Liver (tissue), 9 donors: ENCODE results near the gene ABAT. TPM values are rescaled to one million over a fixed set of nuclear protein-coding genes. Genes with fewer than 3 reads are reported as not detected.

Experiments
- DNase-seq: peaks from one replicate; pipeline ENCODE4 v3.0.0-alpha.2; 2017; ENCODE audit warnings: low spot score
- H3K27ac ChIP-seq, 2 donors: one replicate each; pipeline ENCODE4 v1.7.0; 2013; ENCODE audit warnings: inconsistent platforms in 2 of 2, low read length in 2 of 2, control low read depth in 1 of 2, low read depth in 1 of 2, mild to moderate bottlenecking in 1 of 2
- H3K27me3 ChIP-seq, 4 donors: one replicate each; pipeline versions ENCODE4 v1.6.1 to v1.7.0; 2013; ENCODE audit warnings: low read length in 3 of 4, inconsistent platforms in 1 of 4, mild to moderate bottlenecking in 1 of 4, moderate library complexity in 1 of 4; ENCODE audit not compliant: control insufficient read depth in 4 of 4, insufficient read depth in 4 of 4
- H3K36me3 ChIP-seq, 4 donors: one replicate each; pipeline versions ENCODE4 v1.6.1 to v1.7.0; 2013; ENCODE audit warnings: low read length in 3 of 4, mild to moderate bottlenecking in 3 of 4, low read depth in 1 of 4, moderate library complexity in 1 of 4; ENCODE audit not compliant: control insufficient read depth in 4 of 4, insufficient read depth in 3 of 4
- H3K4me1 ChIP-seq, 4 donors: one replicate each; pipeline versions ENCODE4 v1.6.1 to v1.7.0; 2013; ENCODE audit warnings: low read length in 3 of 4, mild to moderate bottlenecking in 3 of 4, moderate library complexity in 1 of 4; ENCODE audit not compliant: control insufficient read depth in 4 of 4, insufficient read depth in 4 of 4
- H3K4me3 ChIP-seq, 3 donors: one replicate each; pipeline versions ENCODE4 v1.6.1 to v1.7.0; 2013; ENCODE audit warnings: low read length in 3 of 3, control low read depth in 1 of 3, low read depth in 1 of 3, mild to moderate bottlenecking in 1 of 3
- H3K9ac ChIP-seq, 2 donors: one replicate each; pipeline ENCODE4 v1.7.0; 2013; ENCODE audit warnings: low read length in 2 of 2, mild to moderate bottlenecking in 2 of 2, moderate library complexity in 2 of 2, control low read depth in 1 of 2, low read depth in 1 of 2
- H3K9me3 ChIP-seq, 4 donors: one replicate each; pipeline versions ENCODE4 v1.6.1 to v1.7.0; 2013; ENCODE audit warnings: low read length in 3 of 4; ENCODE audit not compliant: control insufficient read depth in 4 of 4
- EGR1 ChIP-seq, 2 donors: IDR thresholded peaks; 2 replicates each; pipeline ENCODE4 v1.6.1; 2016 to 2018; ENCODE audit warnings: antibody characterized with exemption in 2 of 2, low read depth in 2 of 2
- FOXA1 ChIP-seq: IDR thresholded peaks from 2 replicates; pipeline ENCODE4 v1.6.1; 2016; ENCODE audit warnings: antibody characterized with exemption
- FOXA2 ChIP-seq: IDR thresholded peaks from 2 replicates; pipeline ENCODE4 v1.6.1; 2016; ENCODE audit warnings: antibody characterized with exemption
- GABPA ChIP-seq, 2 donors: IDR thresholded peaks in 1 of 2; conservative IDR thresholded peaks in 1 of 2; 2 replicates each; pipeline ENCODE4 v1.6.1; 2016; ENCODE audit warnings: antibody characterized with exemption in 2 of 2, mild to moderate bottlenecking in 1 of 2, moderate library complexity in 1 of 2
- HNF4A ChIP-seq, 2 donors: conservative IDR thresholded peaks; 2 replicates each; pipeline ENCODE4 v1.6.1; 2016; ENCODE audit warnings: antibody characterized with exemption in 2 of 2, mild to moderate bottlenecking in 2 of 2
- HNF4G ChIP-seq: IDR thresholded peaks from 2 replicates; pipeline ENCODE4 v1.6.1; 2016; ENCODE audit warnings: antibody characterized with exemption
- JUND ChIP-seq, 2 donors: IDR thresholded peaks; 2 replicates each; pipeline ENCODE4 v1.6.1; 2016; ENCODE audit warnings: antibody characterized with exemption in 2 of 2
- NR2F2 ChIP-seq: IDR thresholded peaks from 2 replicates; pipeline ENCODE4 v1.6.1; 2016; ENCODE audit warnings: antibody characterized with exemption
- RAD21 ChIP-seq, 2 donors: IDR thresholded peaks; 2 replicates each; pipeline ENCODE4 v1.6.1; 2016; ENCODE audit warnings: antibody characterized with exemption in 2 of 2, mild to moderate bottlenecking in 2 of 2
- RXRA ChIP-seq, 2 donors: IDR thresholded peaks; 2 replicates each; pipeline ENCODE4 v1.6.1; 2017 to 2018; ENCODE audit warnings: antibody characterized with exemption in 2 of 2, mild to moderate bottlenecking in 1 of 2
- TAF1 ChIP-seq: conservative IDR thresholded peaks from 2 replicates; pipeline ENCODE4 v1.6.1; 2016; ENCODE audit warnings: antibody characterized with exemption, mild to moderate bottlenecking
- YY1 ChIP-seq: IDR thresholded peaks from 2 replicates; pipeline ENCODE4 v1.6.1; 2016; ENCODE audit warnings: antibody characterized with exemption, mild to moderate bottlenecking
- WGBS: extraction: QIAGEN DNeasy Blood & Tissue Kit; methylation state at CpG from one replicate; pipeline ENCODE4 v1.1.7; 2013; 5-methylcytosine and 5-hydroxymethylcytosine counted together
- polyA plus RNA-seq, 2 donors: library from polyadenylated mRNA; stranded (reverse) in 1 of 2; unstranded in 1 of 2; fragments of 200-250 nt in 1 of 2; fragments of >200 nt in 1 of 2; fragmentation: Nextera tagmentation in 1 of 2; extraction: Ambion mirVana in 1 of 2; gene quantifications; one replicate each; pipeline versions ENCODE4 v1.2.1 to v1.2.3, GENCODE V29; 2013 to 2015
- total RNA-seq, 2 donors: library from RNA; depleted of rRNA; stranded (reverse); fragments of >200 nt; gene quantifications; one replicate each; pipeline ENCODE4 v1.2.3, GENCODE V29; 2014
- TF ChIP-seq, protein P1 (sequence below): IDR thresholded peaks from 2 replicates; pipeline ENCODE4 v1.6.1; 2016; ENCODE audit warnings: antibody characterized with exemption
- TF ChIP-seq, protein P2 (sequence below): IDR thresholded peaks from 2 replicates; pipeline ENCODE4 v1.6.1; 2016; ENCODE audit warnings: antibody characterized with exemption, mild to moderate bottlenecking
- TF ChIP-seq, protein P3 (sequence below): IDR thresholded peaks from 2 replicates; pipeline ENCODE4 v1.6.1; 2016; ENCODE audit warnings: antibody characterized with exemption
- TF ChIP-seq, protein P4 (sequence below): IDR thresholded peaks from 2 replicates; pipeline ENCODE4 v1.6.1; 2016; ENCODE audit warnings: antibody characterized with exemption
- TF ChIP-seq, protein P5 (sequence below): fragments of 150-350 bp; IDR thresholded peaks from 2 replicates; pipeline ENCODE4 v1.5.1; 2017; ENCODE audit warnings: improper control_type of control experiment, low read depth, low read length; ENCODE audit not compliant: missing input control
- donor health status: healthy.
- donor health status: healthy.
- donor health status: healthy.
- donor health status: healthy.
- donor health status: healthy.

ABAT gene
- total and polyA plus RNA-seq, 4 donors = 52.4 to 205 (median 141) TPM

DNA sequence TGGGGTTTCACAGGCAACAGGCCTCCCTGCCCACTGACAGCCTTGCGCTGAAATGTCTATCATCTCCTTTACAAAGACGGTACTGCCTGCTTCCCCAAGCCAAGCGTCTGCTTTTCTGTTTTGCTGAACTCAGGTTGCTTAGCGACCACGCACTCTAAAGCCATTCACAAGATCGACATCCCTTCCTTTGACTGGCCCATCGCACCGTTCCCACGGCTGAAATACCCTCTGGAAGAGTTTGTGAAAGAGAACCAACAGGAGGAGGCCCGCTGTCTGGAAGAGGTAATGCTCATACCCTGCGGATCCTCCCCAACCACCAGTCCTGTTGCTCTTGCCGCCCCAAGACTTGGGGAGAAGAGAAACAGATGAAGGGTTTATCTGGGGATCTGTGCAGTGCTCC, 94.3 kb downstream of the ABAT start:
- no peaks in the 10 kb centered on the region for H3K27me3 ChIP-seq
- no peaks in the 10 kb centered on the region for H3K9me3 ChIP-seq
- no peak overlapping the region for H3K4me3 ChIP-seq
- no peaks in the 10 kb centered on the region for H3K4me1 ChIP-seq
- H3K9ac ChIP-seq = no peak overlapping the region
- no peak for DNase-seq
- WGBS = 92% methylated on average over 12 of the region's 12 CpGs
- TF ChIP-seq, protein P1, sequence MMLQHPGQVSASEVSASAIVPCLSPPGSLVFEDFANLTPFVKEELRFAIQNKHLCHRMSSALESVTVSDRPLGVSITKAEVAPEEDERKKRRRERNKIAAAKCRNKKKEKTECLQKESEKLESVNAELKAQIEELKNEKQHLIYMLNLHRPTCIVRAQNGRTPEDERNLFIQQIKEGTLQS = no peak
- TF ChIP-seq TAF1 (no peak), NR2F2 (no peak), RAD21 (IDR thresholded peaks at IDR 0.05) (no peak), HNF4A (conservative IDR thresholded peaks at IDR 0.05) (no peak), RXRA (IDR thresholded peaks at IDR 0.05) (no peak), GABPA (IDR thresholded peaks at IDR 0.05 in 1 of 2, conservative IDR thresholded peaks at IDR 0.05 in 1 of 2) (no peak), EGR1 (IDR thresholded peaks at IDR 0.05; ENCODE audit: low read depth in 2 of 2) (no peak), FOXA1 (no peak), YY1 (no peak), FOXA2 (no peak), JUND (IDR thresholded peaks at IDR 0.05) (no peak)
- TF ChIP-seq, protein P2, sequence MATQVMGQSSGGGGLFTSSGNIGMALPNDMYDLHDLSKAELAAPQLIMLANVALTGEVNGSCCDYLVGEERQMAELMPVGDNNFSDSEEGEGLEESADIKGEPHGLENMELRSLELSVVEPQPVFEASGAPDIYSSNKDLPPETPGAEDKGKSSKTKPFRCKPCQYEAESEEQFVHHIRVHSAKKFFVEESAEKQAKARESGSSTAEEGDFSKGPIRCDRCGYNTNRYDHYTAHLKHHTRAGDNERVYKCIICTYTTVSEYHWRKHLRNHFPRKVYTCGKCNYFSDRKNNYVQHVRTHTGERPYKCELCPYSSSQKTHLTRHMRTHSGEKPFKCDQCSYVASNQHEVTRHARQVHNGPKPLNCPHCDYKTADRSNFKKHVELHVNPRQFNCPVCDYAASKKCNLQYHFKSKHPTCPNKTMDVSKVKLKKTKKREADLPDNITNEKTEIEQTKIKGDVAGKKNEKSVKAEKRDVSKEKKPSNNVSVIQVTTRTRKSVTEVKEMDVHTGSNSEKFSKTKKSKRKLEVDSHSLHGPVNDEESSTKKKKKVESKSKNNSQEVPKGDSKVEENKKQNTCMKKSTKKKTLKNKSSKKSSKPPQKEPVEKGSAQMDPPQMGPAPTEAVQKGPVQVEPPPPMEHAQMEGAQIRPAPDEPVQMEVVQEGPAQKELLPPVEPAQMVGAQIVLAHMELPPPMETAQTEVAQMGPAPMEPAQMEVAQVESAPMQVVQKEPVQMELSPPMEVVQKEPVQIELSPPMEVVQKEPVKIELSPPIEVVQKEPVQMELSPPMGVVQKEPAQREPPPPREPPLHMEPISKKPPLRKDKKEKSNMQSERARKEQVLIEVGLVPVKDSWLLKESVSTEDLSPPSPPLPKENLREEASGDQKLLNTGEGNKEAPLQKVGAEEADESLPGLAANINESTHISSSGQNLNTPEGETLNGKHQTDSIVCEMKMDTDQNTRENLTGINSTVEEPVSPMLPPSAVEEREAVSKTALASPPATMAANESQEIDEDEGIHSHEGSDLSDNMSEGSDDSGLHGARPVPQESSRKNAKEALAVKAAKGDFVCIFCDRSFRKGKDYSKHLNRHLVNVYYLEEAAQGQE = no peak
- TF ChIP-seq, protein P3, sequence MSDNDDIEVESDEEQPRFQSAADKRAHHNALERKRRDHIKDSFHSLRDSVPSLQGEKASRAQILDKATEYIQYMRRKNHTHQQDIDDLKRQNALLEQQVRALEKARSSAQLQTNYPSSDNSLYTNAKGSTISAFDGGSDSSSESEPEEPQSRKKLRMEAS = no peak
- TF ChIP-seq, protein P4, sequence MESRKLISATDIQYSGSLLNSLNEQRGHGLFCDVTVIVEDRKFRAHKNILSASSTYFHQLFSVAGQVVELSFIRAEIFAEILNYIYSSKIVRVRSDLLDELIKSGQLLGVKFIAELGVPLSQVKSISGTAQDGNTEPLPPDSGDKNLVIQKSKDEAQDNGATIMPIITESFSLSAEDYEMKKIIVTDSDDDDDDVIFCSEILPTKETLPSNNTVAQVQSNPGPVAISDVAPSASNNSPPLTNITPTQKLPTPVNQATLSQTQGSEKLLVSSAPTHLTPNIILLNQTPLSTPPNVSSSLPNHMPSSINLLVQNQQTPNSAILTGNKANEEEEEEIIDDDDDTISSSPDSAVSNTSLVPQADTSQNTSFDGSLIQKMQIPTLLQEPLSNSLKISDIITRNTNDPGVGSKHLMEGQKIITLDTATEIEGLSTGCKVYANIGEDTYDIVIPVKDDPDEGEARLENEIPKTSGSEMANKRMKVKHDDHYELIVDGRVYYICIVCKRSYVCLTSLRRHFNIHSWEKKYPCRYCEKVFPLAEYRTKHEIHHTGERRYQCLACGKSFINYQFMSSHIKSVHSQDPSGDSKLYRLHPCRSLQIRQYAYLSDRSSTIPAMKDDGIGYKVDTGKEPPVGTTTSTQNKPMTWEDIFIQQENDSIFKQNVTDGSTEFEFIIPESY = no peak
- H3K27ac ChIP-seq = no peak overlapping the region
- peaks cover 3 to 71% (median 45%) of the 10 kb centered on the region in 4 donors for H3K36me3 ChIP-seq

DNA sequence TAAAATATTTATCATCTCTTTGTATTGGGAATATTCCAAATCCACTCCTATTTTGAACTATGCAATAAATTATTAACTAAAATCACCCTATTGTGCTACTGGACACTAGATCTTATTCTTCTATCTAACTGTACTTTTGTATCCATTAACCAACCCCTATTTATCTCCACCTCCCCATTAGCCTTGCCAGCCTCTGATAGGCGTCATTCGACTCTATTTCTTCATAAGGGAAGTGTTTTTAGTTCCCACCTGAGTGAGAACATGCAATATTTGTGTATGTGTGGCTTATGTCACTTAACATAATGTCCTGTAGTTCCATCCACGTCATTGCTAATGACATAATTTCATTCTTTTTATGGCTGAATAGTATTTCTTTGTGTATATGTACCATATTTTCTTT, 99.1 kb downstream of the ABAT start:
- Histone ChIP-seq H3K36me3 (peaks cover 19 to 83% (median 54%) of the 10 kb centered on the region in 4 donors), H3K27ac (no peak overlapping the region)
- WGBS = 69% methylated on average over 3 of the region's 3 CpGs
- TF ChIP-seq JUND (IDR thresholded peaks at IDR 0.05) (no peak), FOXA2 (no peak), EGR1 (IDR thresholded peaks at IDR 0.05; ENCODE audit: low read depth in 2 of 2) (no peak), YY1 (no peak), FOXA1 (no peak), TAF1 (no peak), GABPA (IDR thresholded peaks at IDR 0.05 in 1 of 2, conservative IDR thresholded peaks at IDR 0.05 in 1 of 2) (no peak), HNF4A (conservative IDR thresholded peaks at IDR 0.05) (no peak), RAD21 (IDR thresholded peaks at IDR 0.05) (no peak), RXRA (IDR thresholded peaks at IDR 0.05) (no peak), HNF4G (no peak), NR2F2 (no peak)
- TF ChIP-seq, protein P4 = no peak
- TF ChIP-seq, protein P5, sequence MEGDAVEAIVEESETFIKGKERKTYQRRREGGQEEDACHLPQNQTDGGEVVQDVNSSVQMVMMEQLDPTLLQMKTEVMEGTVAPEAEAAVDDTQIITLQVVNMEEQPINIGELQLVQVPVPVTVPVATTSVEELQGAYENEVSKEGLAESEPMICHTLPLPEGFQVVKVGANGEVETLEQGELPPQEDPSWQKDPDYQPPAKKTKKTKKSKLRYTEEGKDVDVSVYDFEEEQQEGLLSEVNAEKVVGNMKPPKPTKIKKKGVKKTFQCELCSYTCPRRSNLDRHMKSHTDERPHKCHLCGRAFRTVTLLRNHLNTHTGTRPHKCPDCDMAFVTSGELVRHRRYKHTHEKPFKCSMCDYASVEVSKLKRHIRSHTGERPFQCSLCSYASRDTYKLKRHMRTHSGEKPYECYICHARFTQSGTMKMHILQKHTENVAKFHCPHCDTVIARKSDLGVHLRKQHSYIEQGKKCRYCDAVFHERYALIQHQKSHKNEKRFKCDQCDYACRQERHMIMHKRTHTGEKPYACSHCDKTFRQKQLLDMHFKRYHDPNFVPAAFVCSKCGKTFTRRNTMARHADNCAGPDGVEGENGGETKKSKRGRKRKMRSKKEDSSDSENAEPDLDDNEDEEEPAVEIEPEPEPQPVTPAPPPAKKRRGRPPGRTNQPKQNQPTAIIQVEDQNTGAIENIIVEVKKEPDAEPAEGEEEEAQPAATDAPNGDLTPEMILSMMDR = no peak
- TF ChIP-seq, protein P1 = no peak
- TF ChIP-seq, protein P2 = no peak

More for the DNA sequence above, 99.1 kb downstream of the ABAT start:
- H3K4me1 ChIP-seq = no peaks in the 10 kb centered on the region
- no peaks in the 10 kb centered on the region for H3K27me3 ChIP-seq
- H3K9me3 ChIP-seq = no peaks in the 10 kb centered on the region
- no peak overlapping the region for H3K4me3 ChIP-seq
- no peak for DNase-seq
- no peak overlapping the region for H3K9ac ChIP-seq
